Ascending aorta (tissue), 2 donors: ENCODE data around the gene LOXL4. TPM values are rescaled to one million over a fixed set of nuclear protein-coding genes. Genes with fewer than 3 reads are reported as not detected.

Source experiments
- DNase-seq, 2 donors: peaks; one replicate each; pipeline ENCODE4 v3.0.0-alpha.2; 2019; ENCODE audit warnings: low spot score in 2 of 2
- H3K27ac ChIP-seq, 2 donors: fragments of 200-600 bp; sonication (generic); one replicate each; pipeline ENCODE4 v1.5.1; 2016 to 2017; ENCODE audit warnings: mild to moderate bottlenecking in 1 of 2
- H3K27me3 ChIP-seq: fragments of 200-600 bp; sonication (generic); one replicate; pipeline ENCODE4 v1.5.1; 2017
- H3K36me3 ChIP-seq, 2 donors: fragments of 200-600 bp; sonication (generic); one replicate each; pipeline ENCODE4 v1.5.1; 2016
- H3K4me1 ChIP-seq, 2 donors: fragments of 200-600 bp; sonication (generic); one replicate each; pipeline ENCODE4 v1.5.1; 2016 to 2017; ENCODE audit warnings: mild to moderate bottlenecking in 1 of 2
- H3K4me3 ChIP-seq, 2 donors: fragments of 200-600 bp; sonication (generic); one replicate each; pipeline ENCODE4 v1.5.1; 2016 to 2017; ENCODE audit warnings: mild to moderate bottlenecking in 1 of 2
- H3K9me3 ChIP-seq, 2 donors: fragments of 200-600 bp; sonication (generic); one replicate each; pipeline ENCODE4 v1.5.1; 2016
- CTCF ChIP-seq, 3 experiments: fragments of 200-600 bp in 2 of 3; fragments of 450-650 bp in 1 of 3; sonication (generic) in 2 of 3; IDR thresholded peaks; one replicate each; pipeline ENCODE4 v1.5.1; 2016 to 2019; ENCODE audit warnings: antibody characterized with exemption in 3 of 3, mild to moderate bottlenecking in 1 of 3, moderate library complexity in 1 of 3
- intact Hi-C: fragments of 100-400 bp; cut with DNase I; formaldehyde crosslinking; loops from one replicate; pipeline ENCODE4 v1.15.1; 2023
- total RNA-seq: library from RNA; depleted of rRNA; stranded (reverse); fragments of >200 nt; gene quantifications from one replicate; pipeline ENCODE4 v1.1.0, GENCODE V29; 2016

The LOXL4 gene
- total RNA-seq, 1 donor from 2014 or later: 3.7 TPM

GRCh38 chr10:98205351-98205750 is 62.6 kb downstream of the LOXL4 start:
- Histone ChIP-seq H3K4me1 (no peaks in the 10 kb centered on the region), H3K36me3 (peaks cover 0 to 16% of the 10 kb centered on the region in 2 donors), H3K9me3 (no peaks in the 10 kb centered on the region), H3K4me3 (no peak overlapping the region), H3K27ac (no peak overlapping the region), H3K27me3 (no peaks in the 10 kb centered on the region)
- no peak for TF ChIP-seq CTCF (IDR thresholded peaks at IDR 0.05)
- no peak for DNase-seq
- intact Hi-C loops: no loop called here

GRCh38 chr10:98202378-98202777 is 65.6 kb downstream of the LOXL4 start:
- H3K9me3 ChIP-seq: no peaks in the 10 kb centered on the region
- intact Hi-C loops: no loop called here
- H3K4me3 ChIP-seq: no peak overlapping the region
- no peak for DNase-seq
- no peaks in the 10 kb centered on the region for H3K36me3 ChIP-seq
- TF ChIP-seq CTCF (IDR thresholded peaks at IDR 0.05): no peak
- no peaks in the 10 kb centered on the region for H3K4me1 ChIP-seq
- no peaks in the 10 kb centered on the region for H3K27me3 ChIP-seq
- no peak overlapping the region for H3K27ac ChIP-seq

GRCh38 chr10:98201760-98202159 is 66.2 kb downstream of the LOXL4 start:
- intact Hi-C loops: no loop called here
- no peak for DNase-seq
- Histone ChIP-seq H3K9me3 (no peaks in the 10 kb centered on the region), H3K36me3 (no peaks in the 10 kb centered on the region), H3K27ac (no peak overlapping the region), H3K4me1 (no peaks in the 10 kb centered on the region), H3K27me3 (no peaks in the 10 kb centered on the region), H3K4me3 (no peak overlapping the region)
- TF ChIP-seq CTCF (IDR thresholded peaks at IDR 0.05): no peak

Other genes with a start within 250 kb of the LOXL4 start
- 25.2 TPM for gene CRTAC1, start 237.6 kb downstream of the LOXL4 start, total RNA-seq
- gene R3HCC1L, start 133.5 kb downstream of the LOXL4 start, total RNA-seq: 3.1 TPM
- 5.6 TPM for gene PYROXD2, start 147.0 kb upstream of the LOXL4 start, total RNA-seq
- 42.7 TPM for gene HPS1, start 178.7 kb upstream of the LOXL4 start, total RNA-seq